ENCODE data around the gene CDH16. TPM values are rescaled to one million over a fixed set of nuclear protein-coding genes. Genes with fewer than 3 reads are reported as not detected.

CDH16 gene
- total and polyA plus RNA-seq, 8 donors = not detected

DNA sequence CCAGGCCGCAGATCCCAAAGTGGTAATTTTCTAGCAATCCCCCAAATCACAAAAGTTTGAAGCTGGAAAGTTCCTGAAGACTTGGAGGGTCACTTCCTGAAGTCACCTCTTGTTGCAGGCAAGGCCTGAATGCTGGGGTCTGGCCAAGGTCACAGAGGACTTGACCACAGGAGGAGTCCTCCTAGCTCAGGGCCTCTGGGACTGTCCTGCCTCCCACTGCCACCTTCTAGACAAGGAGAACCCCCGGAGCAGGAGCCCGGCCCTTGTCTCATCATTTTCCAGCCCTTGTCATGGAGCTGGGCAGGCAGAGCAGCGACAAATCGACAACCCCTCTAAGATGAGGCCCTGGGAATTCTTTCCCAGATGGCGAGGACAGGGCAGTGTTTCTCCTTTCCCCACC lies 330 bp downstream of the CDH16 start:
- Histone ChIP-seq H3K4me1 (no peaks in the 10 kb centered on the region), H3K27me3 (no peaks in the 10 kb centered on the region), H3K27ac (no peak overlapping the region), H3K9me3 (no peaks in the 10 kb centered on the region), H3K36me3 (no peaks in the 10 kb centered on the region), H3K4me3 (no peak overlapping the region)
- intact Hi-C loops (cut with DNase I) = loop anchor here in 1 of 3 donors (10.0 kb wide), 1 partner anchor 56 kb away; no protein-coding TSS in a partner anchor
- ATAC-seq = no peak
- no peak for DNase-seq
- WGBS, 2 donors = 78 to 80% methylated on average over 6 of the region's 6 CpGs
- no peak for FAIRE-seq
- TF ChIP-seq, protein P1, sequence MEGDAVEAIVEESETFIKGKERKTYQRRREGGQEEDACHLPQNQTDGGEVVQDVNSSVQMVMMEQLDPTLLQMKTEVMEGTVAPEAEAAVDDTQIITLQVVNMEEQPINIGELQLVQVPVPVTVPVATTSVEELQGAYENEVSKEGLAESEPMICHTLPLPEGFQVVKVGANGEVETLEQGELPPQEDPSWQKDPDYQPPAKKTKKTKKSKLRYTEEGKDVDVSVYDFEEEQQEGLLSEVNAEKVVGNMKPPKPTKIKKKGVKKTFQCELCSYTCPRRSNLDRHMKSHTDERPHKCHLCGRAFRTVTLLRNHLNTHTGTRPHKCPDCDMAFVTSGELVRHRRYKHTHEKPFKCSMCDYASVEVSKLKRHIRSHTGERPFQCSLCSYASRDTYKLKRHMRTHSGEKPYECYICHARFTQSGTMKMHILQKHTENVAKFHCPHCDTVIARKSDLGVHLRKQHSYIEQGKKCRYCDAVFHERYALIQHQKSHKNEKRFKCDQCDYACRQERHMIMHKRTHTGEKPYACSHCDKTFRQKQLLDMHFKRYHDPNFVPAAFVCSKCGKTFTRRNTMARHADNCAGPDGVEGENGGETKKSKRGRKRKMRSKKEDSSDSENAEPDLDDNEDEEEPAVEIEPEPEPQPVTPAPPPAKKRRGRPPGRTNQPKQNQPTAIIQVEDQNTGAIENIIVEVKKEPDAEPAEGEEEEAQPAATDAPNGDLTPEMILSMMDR (IDR thresholded peaks at IDR 0.05) = no peak

DNA sequence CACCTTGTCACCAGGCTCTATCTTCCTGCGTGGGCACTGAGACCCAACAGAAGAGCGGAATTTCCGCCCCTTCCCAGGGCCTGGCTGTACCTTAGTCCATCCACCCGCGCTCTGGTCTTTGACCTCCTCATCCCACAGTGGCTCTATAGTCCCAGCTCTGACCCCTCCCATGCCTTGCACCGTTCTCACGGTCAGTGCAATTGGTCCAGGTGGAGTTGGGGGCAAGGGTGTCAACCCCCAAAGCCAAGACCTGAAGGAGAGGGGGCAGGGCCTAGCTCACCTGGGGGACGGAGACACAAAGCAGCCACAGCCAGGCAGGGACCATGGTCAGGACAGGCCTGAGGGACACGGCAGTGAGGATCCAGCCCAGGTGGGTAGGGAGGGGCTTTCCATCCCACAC lies 944 bp downstream of the CDH16 start:
- H3K4me1 ChIP-seq = no peaks in the 10 kb centered on the region
- 79 to 81% methylated on average over 9 of the region's 9 CpGs for WGBS, 2 donors
- H3K36me3 ChIP-seq = no peaks in the 10 kb centered on the region
- DNase-seq (no peak), FAIRE-seq (no peak), ATAC-seq (no peak)
- H3K4me3 ChIP-seq = no peak overlapping the region
- H3K9me3 ChIP-seq = no peaks in the 10 kb centered on the region
- TF ChIP-seq, protein P1 (IDR thresholded peaks at IDR 0.05) = no peak
- intact Hi-C loops (cut with DNase I) = loop anchor here in 1 of 3 donors (10.0 kb wide), 1 partner anchor 57 kb away; no protein-coding TSS in a partner anchor
- H3K27ac ChIP-seq = no peak overlapping the region
- no peaks in the 10 kb centered on the region for H3K27me3 ChIP-seq

DNA sequence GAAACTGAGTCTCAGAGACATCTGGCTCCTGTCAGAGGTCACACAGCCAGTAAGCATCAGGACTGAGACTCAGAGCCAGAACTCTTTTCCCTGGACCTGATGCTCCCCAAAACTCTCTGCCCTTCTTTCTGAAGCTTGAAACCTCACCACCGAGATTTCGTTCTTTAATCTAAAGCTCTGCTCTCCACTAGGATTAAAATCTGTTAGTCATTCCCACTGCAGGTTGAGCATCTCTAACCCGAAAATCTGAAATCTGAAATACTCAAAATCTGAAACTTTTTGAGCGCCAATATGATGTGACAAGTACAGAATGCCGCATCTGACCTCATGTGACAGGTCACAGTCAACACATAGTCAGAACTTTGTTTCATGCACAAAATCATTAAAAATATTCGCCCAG lies 2.2 kb downstream of the CDH16 start:
- ATAC-seq (no peak), DNase-seq (no peak), FAIRE-seq (no peak)
- Histone ChIP-seq H3K27me3 (no peaks in the 10 kb centered on the region), H3K4me3 (no peak overlapping the region), H3K9me3 (no peaks in the 10 kb centered on the region), H3K4me1 (no peaks in the 10 kb centered on the region), H3K36me3 (no peaks in the 10 kb centered on the region), H3K27ac (no peak overlapping the region)
- TF ChIP-seq, protein P1 (IDR thresholded peaks at IDR 0.05) = no peak
- intact Hi-C loops (cut with DNase I) = loop anchor here in 1 of 3 donors (10.0 kb wide), 1 partner anchor 58 kb away; no protein-coding TSS in a partner anchor
- 71 to 79% methylated on average over 6 of the region's 6 CpGs for WGBS, 2 donors

DNA sequence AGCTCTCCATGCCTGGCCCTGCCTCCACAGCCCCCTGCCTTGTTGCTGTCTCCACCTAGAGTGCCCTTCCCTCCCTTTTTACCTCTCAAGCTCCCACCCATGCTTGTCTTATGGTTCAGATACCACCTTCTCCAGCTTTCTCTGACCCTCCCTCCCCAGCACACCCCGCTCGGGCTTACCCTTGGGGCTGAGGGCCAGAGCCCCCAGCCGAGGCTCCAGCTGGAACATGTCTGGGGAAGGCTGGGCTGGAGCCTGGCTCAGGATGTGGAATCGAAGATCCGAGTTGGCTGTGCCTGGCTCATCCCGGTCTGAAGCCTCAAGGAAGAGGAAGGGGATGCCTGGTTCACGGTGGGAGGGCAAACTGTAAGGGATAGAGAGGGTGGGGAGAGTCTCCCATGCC lies 3.6 kb downstream of the CDH16 start:
- intact Hi-C loops (cut with DNase I) = loop anchor here in 1 of 3 donors (10.0 kb wide), 1 partner anchor 60 kb away; no protein-coding TSS in a partner anchor
- H3K4me1 ChIP-seq = no peaks in the 10 kb centered on the region
- H3K27ac ChIP-seq = no peak overlapping the region
- TF ChIP-seq, protein P1 (IDR thresholded peaks at IDR 0.05) = no peak
- no peaks in the 10 kb centered on the region for H3K9me3 ChIP-seq
- WGBS, 2 donors = 65% methylated on average over 7 of the region's 7 CpGs
- peak in 1 of 6 donors; percentile 44 for DNase-seq
- no peaks in the 10 kb centered on the region for H3K27me3 ChIP-seq
- ATAC-seq = no peak
- H3K4me3 ChIP-seq = no peak overlapping the region
- H3K36me3 ChIP-seq = no peaks in the 10 kb centered on the region
- FAIRE-seq = no peak

DNA sequence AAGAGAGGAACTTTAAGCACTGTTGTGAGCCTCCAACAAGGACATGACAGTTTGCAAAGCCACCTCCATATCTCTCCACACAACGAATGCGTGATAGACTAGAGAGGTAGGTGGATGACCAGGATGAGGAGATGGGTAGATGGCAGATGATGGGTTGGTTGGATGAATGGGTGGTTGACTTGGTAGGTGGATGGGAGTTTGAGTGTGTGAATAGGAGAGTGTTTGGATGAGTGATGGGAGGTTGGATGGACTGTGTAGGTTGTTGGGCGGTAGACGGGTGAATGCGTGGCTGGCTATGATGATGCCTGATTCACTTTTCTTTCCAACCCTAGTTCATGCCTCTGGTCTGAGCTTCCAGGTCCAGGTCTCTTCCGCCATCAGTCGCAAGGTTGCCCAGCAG lies 4.1 kb downstream of the CDH16 start:
- FAIRE-seq = no peak

More for the DNA sequence above, 4.1 kb downstream of the CDH16 start:
- WGBS, 2 donors = 93 to 94% methylated on average over 7 of the region's 7 CpGs
- Histone ChIP-seq H3K4me1 (no peaks in the 10 kb centered on the region), H3K27ac (no peak overlapping the region), H3K27me3 (no peaks in the 10 kb centered on the region), H3K36me3 (no peaks in the 10 kb centered on the region), H3K9me3 (no peaks in the 10 kb centered on the region), H3K4me3 (no peak overlapping the region)
- ATAC-seq (no peak), DNase-seq (no peak)
- TF ChIP-seq, protein P1 (IDR thresholded peaks at IDR 0.05) = no peak
- intact Hi-C loops (cut with DNase I) = loop anchor here in 1 of 3 donors (10.0 kb wide), 1 partner anchor 60 kb away; no protein-coding TSS in a partner anchor
